GM18907 (cell line): ENCODE results near the gene VCAN.
A peak's percentile ranks its signal among the peaks of the same experiment; 100 is the strongest.
"Not testable (repeated sequence)": the region's sequence is repeated elsewhere in the genome, so short reads cannot be mapped to it uniquely, and the experiment has no call there.

Experiments
- ATAC-seq: cut with Tn5 transposase; IDR thresholded peaks from one replicate; pipeline ENCODE4 v1.9.1; 2021; ENCODE audit warnings: mild to moderate bottlenecking, moderate library complexity; ENCODE audit not compliant: unreplicated experiment

The VCAN gene

DNA sequence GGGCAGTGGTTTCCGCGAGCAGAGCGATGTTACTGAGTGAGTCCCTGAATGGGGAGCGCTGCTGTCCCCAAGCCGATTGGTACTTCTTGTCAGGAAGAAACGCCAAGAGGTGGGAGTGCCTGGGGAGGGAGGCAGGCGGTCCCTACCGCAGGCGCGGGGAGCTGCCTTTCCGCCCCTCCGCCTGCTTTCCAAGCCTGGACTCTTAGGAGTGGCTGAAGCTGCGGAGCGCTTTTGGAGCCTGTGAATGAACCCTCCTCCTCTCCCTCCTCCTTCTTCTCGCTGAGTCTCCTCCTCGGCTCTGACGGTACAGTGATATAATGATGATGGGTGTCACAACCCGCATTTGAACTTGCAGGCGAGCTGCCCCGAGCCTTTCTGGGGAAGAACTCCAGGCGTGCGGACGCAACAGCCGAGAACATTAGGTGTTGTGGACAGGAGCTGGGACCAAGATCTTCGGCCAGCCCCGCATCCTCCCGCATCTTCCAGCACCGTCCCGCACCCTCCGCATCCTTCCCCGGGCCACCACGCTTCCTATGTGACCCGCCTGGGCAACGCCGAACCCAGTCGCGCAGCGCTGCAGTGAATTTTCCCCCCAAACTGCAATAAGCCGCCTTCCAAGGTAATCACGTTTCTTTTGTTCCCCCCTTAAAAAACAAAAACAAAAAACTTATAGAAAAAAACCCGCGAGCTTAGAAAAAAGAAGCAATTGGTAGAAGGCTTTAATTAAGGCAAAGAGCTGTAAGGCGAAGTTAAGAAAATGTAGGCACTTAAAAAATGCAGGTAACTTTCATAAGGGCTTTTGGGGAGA is at the start of gene VCAN:
Gene VCAN (plus strand): TSS at position 340 of the 808 bp plus-strand sequence. CDS start 11,775 bp downstream, outside the sequence.
- ATAC-seq = no peak

DNA sequence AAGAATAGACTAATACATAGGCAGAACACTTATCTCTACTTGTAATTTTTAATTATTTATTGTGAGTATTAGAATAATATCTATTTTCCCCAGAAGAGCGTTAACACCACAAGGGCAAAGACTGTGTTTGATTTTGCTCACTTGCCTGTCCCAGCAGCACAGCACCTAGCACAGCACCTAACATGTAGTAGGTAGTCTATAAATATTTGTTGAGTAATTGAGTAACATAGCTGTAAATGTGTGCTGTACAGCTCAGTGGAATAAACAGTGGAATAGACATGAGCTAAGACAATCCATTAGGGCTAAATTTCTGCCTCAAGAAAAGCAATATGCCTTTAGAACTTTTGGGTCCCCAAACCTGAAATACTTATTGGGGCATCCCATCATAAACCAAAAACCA is 49.3 kb upstream of the VCAN start:
- ATAC-seq = no peak

GRCh38 chr5:83426855-83427254 is 44.7 kb upstream of the VCAN start:
- peak; percentile 70 for ATAC-seq

DNA sequence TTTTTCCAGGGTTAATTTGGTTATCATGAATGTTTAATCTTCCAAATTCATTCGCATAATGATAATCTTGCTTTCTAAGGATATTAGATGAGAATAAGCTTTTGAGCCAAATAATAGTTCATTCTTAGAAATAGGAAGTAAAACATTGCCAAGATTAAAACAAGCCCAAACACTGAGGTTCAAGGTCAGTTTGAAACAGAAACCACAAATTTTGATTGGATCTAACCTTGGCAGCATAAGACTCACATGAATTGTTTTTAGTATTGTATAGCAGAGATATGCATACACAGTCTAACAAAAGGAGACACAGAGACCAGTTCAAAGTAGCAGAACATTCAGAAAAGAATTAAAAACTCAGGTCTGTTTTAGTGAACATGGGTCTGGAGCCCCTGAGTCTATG is 43.4 kb upstream of the VCAN start:
- ATAC-seq = no peak

DNA sequence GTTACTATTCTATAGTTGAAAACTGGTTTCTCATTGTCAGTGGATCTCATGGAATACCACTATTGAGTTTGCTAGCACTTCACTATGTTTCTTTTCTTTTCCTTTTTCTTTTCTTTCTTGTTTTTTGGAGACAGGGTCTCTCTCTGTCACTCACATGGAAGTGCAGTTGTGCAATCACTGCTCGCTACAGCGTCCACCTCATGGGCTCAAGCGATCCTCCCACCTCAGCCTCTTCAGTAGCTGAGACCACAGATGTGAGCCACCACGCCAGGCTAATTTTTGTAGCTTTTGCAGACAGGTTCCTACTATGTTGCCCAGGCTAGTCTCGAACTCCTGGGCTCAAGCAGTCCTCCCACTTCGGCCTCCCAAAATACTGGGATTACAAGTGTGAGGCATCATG is 42.7 kb upstream of the VCAN start:
- no peak for ATAC-seq

DNA sequence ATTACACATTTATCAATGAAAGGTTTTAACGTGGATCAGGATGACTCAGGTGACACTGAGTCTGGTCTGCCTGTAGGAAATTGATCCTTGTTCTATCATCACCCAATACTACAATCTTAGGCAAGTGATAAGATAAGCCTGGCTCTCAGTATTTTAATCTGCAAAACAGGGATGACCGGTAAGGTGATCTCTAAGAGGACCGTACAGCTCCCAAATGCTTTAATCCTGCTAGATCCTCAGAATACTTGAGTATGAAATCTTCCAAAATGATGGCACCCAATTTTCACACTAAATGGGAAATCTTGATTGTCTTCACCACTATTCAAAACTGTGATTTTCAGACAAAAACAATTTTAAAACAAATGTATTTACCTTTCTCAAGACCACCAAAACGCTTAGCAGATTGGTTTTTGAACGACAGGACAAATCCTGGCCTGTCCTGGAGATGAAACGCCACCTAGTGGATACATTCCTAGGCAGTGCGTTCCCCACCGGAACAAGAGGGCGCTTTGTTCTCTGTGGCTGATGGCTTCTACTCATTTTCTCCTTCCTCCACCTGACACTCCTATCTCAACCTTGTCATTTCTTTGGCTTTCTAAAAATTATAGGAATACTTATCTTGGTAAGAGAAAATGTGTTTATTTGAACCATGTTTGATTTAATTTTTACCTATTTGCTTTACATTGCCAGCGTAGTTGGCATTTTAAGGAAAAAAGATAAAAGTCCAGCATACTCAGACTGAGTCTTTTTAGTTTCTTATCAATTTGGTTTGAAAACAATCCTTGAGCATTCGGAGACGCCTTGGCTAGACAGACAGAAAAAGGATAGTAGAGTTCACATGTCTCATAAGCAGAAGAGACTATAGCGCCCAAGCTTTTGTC is 41.2 kb upstream of the VCAN start:
- peak; percentile 85 for ATAC-seq

- no peak for ATAC-seq
These were observed 37.7 kb upstream of the VCAN start for GRCh38 chr5:83433891-83434290.

- ATAC-seq = no peak
These were observed 36.6 kb upstream of the VCAN start for GRCh38 chr5:83434946-83435345.

DNA sequence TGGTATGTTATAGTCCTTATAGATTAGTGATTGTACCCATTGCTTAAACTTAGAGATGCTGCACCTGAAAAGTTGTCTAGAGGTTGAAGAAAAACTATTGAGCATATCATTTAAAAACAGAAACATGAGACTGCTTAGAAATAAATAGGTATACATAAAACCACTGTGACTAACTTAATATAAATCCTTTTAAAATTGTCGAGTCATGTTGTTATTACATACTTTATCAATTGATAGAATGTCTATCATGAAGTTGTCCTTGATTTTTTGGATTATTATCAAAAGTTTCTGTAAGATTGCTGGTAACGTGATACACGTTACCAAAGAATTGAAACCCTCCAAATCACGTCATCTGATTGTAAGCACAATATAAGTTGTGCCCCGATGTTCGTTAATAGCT is 35.3 kb upstream of the VCAN start:
- ATAC-seq = no peak

DNA sequence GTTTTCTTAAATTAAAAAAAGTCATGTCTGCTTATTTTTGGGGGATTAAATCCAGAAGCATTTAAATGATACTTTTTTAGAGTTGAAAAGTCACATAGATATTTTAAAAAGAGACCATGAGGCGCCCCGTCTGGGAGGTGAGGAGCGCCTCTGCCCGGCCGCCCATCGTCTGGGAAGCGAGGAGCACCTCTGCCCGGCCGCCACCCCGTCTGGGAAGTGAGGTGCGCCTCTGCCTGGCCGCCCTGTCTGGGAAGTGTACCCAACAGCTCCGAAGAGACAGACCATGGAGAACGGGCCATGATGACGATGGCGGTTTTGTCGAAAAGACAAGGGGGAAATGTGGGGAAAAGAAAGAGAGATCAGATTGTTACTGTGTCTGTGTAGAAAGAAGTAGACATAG is 33.8 kb upstream of the VCAN start:
- ATAC-seq = not testable (repeated sequence)

GRCh38 chr5:83440826-83441225 is 30.7 kb upstream of the VCAN start:
- no peak for ATAC-seq

- ATAC-seq = peak; percentile 86
These were observed 29.8 kb upstream of the VCAN start for GRCh38 chr5:83441747-83442146.

GRCh38 chr5:83443534-83443933 is 28.0 kb upstream of the VCAN start:
- no peak for ATAC-seq

- no peak for ATAC-seq
These were observed 27.1 kb upstream of the VCAN start for GRCh38 chr5:83444445-83444844.

DNA sequence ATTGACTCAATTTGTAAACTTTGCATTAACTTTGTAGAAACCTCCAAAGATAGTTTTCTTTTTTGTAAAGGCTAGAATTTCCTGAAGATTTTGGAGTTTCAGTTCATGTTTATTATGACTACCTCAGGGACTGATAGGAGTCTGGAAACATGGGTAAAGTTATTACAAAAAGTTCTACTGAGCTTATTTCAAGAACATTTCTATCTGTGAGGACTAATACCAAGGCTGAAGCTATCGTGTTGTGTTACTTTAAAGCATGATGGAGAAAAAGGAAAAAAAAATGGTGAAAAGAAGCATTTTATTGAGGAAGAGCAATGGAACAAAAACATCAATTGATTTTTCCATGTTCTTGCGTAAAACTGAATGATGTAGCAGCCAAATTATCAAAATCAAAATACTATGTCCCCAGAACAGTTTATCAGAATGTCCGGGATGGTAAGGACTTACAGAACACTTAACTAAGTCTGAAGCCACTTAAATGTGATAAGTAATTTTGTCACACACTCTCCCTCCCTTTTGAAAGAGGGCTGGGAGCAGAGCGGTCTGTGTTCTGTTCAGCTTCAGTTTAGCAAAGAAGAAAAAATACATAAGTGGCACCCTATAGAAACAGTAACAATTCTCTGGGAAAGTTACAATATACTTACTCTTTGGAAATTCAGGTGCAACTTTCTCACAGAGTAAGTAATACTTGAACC is 25.1 kb upstream of the VCAN start:
- no peak for ATAC-seq

DNA sequence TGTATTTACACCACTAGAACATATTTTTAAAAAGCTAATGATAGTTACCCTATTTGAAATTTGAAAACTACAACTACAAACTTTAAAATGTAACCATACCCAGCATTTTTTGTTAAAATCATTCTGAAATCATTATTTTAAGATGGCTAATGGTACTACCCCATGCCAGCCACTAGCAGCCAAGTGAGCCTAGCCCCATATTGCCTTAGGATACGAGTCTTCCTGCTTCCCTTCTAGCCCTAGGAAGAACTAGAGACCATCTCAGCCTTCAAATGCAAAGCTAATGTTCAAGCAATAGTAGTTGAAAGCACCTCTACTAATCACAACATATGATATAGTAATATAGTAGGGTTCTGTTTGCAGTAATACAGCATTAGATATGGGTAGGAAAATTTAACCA is 24.0 kb upstream of the VCAN start:
- no peak for ATAC-seq

- no peak for ATAC-seq
These were observed 21.2 kb upstream of the VCAN start for GRCh38 chr5:83450183-83450966.

GRCh38 chr5:83450967-83451248 is 20.6 kb upstream of the VCAN start:
- ATAC-seq = no peak

DNA sequence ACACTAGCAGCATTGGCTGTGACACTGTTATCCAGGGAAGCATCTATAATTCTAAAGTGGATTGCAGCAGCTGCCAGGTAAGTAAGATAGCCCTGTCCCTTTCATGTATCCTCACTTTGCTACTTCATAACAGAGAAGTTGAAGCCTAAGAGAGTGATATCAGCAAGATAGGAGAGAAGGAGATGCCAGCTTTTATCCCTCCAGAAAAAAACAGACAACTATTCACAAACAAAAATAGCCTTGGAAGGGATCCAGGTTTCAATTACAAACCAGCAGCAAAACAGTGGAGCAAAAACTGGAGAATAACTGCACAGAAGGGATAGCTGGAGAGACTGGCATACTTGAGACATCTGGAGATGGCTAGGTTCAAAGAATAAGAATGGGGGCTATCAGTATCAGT is 19.6 kb upstream of the VCAN start:
- no peak for ATAC-seq

DNA sequence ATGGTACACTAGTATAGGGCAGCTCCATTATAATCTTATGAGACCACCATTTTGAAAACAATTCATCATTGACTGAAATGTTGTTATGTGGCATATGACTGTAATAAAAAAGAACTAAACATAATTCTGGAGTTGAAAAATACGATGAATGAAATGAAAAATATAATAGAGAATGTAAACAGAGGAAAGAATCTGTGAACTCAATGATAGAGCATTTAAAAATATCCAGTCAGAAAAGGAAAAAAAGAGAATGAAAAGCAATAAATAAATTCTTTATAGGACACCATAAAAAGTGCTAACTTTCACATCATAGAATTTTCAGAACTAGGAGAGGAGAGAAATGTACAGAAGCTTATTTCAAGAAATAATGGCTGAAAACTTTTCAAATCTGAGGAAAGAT is 17.6 kb upstream of the VCAN start:
- no peak for ATAC-seq

- ATAC-seq = no peak
These were observed 7.3 kb upstream of the VCAN start for GRCh38 chr5:83464261-83464660.
